ENCODE results near the gene TCEA2.

DNA sequence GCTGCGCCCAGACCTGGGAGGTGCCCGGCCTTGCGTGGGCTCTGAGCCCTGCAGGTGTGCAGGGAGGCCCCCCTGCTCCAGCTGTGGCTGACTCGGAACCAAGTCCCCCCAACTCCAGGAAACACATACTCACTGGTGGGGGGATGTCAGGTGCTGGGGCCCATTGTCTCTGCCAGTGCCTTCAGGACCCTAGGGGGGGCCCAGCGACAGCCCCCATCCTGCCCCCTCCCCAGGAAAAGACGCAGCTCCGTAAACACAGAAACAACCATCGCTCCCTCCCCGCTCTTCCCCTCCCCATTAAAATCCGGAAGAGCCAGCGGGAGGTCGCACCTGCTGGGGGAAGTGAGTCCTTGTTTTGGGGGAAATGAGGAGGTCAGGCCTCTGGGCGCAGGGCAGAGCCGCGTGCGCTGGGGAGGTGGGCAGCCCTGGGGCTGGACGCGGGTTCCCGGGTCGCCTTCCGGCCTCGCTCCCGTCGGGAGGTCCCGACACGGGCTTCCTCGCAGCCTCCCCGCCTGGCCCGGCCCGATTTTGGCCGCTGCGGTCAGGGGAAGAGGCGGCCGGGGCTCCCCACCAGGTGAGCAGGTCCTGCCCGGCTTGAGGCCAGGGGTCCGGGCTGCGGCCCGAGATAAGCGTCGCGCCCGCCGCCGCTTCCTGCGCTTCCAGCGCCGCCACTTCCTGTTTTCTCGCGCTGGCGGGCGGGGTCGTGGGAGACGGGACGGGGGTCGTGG lies 20.8 kb upstream of the TCEA2 start:
- TF ChIP-seq, protein P1, sequence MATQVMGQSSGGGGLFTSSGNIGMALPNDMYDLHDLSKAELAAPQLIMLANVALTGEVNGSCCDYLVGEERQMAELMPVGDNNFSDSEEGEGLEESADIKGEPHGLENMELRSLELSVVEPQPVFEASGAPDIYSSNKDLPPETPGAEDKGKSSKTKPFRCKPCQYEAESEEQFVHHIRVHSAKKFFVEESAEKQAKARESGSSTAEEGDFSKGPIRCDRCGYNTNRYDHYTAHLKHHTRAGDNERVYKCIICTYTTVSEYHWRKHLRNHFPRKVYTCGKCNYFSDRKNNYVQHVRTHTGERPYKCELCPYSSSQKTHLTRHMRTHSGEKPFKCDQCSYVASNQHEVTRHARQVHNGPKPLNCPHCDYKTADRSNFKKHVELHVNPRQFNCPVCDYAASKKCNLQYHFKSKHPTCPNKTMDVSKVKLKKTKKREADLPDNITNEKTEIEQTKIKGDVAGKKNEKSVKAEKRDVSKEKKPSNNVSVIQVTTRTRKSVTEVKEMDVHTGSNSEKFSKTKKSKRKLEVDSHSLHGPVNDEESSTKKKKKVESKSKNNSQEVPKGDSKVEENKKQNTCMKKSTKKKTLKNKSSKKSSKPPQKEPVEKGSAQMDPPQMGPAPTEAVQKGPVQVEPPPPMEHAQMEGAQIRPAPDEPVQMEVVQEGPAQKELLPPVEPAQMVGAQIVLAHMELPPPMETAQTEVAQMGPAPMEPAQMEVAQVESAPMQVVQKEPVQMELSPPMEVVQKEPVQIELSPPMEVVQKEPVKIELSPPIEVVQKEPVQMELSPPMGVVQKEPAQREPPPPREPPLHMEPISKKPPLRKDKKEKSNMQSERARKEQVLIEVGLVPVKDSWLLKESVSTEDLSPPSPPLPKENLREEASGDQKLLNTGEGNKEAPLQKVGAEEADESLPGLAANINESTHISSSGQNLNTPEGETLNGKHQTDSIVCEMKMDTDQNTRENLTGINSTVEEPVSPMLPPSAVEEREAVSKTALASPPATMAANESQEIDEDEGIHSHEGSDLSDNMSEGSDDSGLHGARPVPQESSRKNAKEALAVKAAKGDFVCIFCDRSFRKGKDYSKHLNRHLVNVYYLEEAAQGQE (IDR thresholded peaks at IDR 0.05; ENCODE audit: insufficient read depth in 1 of 2, low read depth in 2 of 2, low read length in 1 of 2) = no peak
- TF ChIP-seq, protein P2, sequence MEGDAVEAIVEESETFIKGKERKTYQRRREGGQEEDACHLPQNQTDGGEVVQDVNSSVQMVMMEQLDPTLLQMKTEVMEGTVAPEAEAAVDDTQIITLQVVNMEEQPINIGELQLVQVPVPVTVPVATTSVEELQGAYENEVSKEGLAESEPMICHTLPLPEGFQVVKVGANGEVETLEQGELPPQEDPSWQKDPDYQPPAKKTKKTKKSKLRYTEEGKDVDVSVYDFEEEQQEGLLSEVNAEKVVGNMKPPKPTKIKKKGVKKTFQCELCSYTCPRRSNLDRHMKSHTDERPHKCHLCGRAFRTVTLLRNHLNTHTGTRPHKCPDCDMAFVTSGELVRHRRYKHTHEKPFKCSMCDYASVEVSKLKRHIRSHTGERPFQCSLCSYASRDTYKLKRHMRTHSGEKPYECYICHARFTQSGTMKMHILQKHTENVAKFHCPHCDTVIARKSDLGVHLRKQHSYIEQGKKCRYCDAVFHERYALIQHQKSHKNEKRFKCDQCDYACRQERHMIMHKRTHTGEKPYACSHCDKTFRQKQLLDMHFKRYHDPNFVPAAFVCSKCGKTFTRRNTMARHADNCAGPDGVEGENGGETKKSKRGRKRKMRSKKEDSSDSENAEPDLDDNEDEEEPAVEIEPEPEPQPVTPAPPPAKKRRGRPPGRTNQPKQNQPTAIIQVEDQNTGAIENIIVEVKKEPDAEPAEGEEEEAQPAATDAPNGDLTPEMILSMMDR (IDR thresholded peaks at IDR 0.05) = no peak
- no peak for TF ChIP-seq SIN3A (IDR thresholded peaks at IDR 0.05; ENCODE audit: borderline replicate concordance, insufficient read depth, low read depth, low read length)

Data from Panc1 (cell line).